HUDEP-2 (cell line): ENCODE results near the gene ERGIC2.
"Not testable (repeated sequence)": the region's sequence is repeated elsewhere in the genome, so short reads cannot be mapped to it uniquely, and the experiment has no call there.

Experiments
- DNase-seq, 76 experiments: peaks; one replicate each; lab custom pipeline; 2025; ENCODE audit not compliant: unreplicated experiment in 76 of 76; lab: John Stamatoyannopoulos, UW

The ERGIC2 gene

DNA sequence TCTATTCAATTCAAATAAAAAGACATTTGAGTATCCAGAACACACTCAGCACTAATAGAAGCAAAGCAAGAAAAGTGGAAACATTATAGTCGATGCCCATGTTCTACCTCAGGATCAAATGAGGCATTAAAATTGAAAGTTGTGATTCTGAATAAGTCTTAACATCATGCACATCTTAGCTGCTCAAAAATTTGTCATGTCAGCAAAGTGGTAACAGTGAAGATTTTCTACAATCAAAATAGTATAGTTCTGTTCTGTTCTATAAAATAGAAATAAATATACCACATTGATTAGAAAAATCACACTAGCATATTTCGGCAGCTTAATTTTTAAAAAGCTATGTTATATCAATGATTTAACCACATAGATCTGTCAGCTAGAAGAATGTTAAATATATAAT, 74.7 kb downstream of the ERGIC2 start:
- no peak for DNase-seq

- no peak for DNase-seq
Measured at GRCh38 chr12:29304388-29304787, 76.6 kb downstream of the ERGIC2 start.

GRCh38 chr12:29301114-29301513, 79.9 kb downstream of the ERGIC2 start:
- DNase-seq: no peak

GRCh38 chr12:29299633-29300032, 81.3 kb downstream of the ERGIC2 start:
- DNase-seq: no peak

- DNase-seq: no peak
Measured at GRCh38 chr12:29291226-29291625, 89.7 kb downstream of the ERGIC2 start.

DNA sequence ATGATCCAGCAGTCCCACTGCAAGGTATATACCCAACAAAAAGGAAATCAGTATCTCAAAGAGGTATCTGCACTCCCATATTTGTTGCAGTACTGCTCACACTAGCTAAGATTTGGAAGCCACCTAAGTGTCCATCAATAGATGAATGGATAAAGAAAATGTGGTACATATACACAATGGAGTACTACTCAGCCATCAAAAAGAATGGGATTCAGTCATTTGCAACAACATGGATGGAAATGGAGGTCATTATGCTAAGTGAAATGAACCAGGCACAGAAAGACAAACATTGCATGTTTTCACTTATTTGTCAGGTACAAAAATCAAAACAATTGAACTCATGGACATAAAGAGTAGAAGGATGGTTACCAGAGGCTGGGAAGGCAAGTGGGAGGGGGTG, 90.5 kb downstream of the ERGIC2 start:
- DNase-seq: not testable (repeated sequence)

GRCh38 chr12:29288031-29288430, 92.9 kb downstream of the ERGIC2 start:
- DNase-seq: no peak

GRCh38 chr12:29287622-29288021, 93.3 kb downstream of the ERGIC2 start:
- DNase-seq: no peak
